Measurements from ENCODE around the gene RHOU. TPM values are rescaled to one million over a fixed set of nuclear protein-coding genes. Genes with fewer than 3 reads are reported as not detected.

Gene RHOU
- polyA plus RNA-seq, 1 donor from 2014 or later: 13.0 TPM

- Histone ChIP-seq H4K20me1 (ENCODE audit: insufficient read depth) (no peaks in the 10 kb centered on the region), H3K9me2 (ENCODE audit: insufficient read depth, low read length) (no peaks in the 10 kb centered on the region), H3K27ac (ENCODE audit: low read length) (no peak overlapping the region), H3K4me3 (ENCODE audit: low read length) (no peak overlapping the region), H2AFZ (ENCODE audit: low read depth, low read length) (no peak overlapping the region), H3K79me2 (replicated peaks; ENCODE audit: insufficient read depth, low read length) (no peaks in the 10 kb centered on the region), H3K4me2 (ENCODE audit: low read length) (no peak overlapping the region), H3K27me3 (ENCODE audit: insufficient read depth, low read depth, low read length) (no peaks in the 10 kb centered on the region), H3K36me3 (ENCODE audit: insufficient read depth, low read length) (no peaks in the 10 kb centered on the region), H3F3A (ENCODE audit: insufficient read depth, low read length, poor library complexity, severe bottlenecking) (no peaks in the 10 kb centered on the region), H3K9me3 (ENCODE audit: low read length) (no peaks in the 10 kb centered on the region), H3K9ac (ENCODE audit: low read length) (no peak overlapping the region)
- TF ChIP-seq MXI1 (conservative IDR thresholded peaks at IDR 0.05; ENCODE audit: poor library complexity, severe bottlenecking) (no peak), EZH2 (IDR thresholded peaks at IDR 0.05; ENCODE audit: borderline replicate concordance, insufficient read depth, low read length, poor library complexity, severe bottlenecking) (no peak), CTCF (IDR thresholded peaks at IDR 0.05; ENCODE audit: poor library complexity, severe bottlenecking) (no peak), SMC3 (conservative IDR thresholded peaks at IDR 0.05; ENCODE audit: poor library complexity) (no peak), TAF1 (IDR thresholded peaks at IDR 0.05; ENCODE audit: low read depth) (no peak), RAD21 (conservative IDR thresholded peaks at IDR 0.05) (no peak), REST (IDR thresholded peaks at IDR 0.05; ENCODE audit: borderline replicate concordance) (no peak), EP300 (conservative IDR thresholded peaks at IDR 0.05; ENCODE audit: poor library complexity, severe bottlenecking) (no peak), POLR2AphosphoS5 (IDR thresholded peaks at IDR 0.05) (no peak)
Measured at GRCh38 chr1:228776449-228776848, 41.2 kb downstream of the RHOU start.

- no peaks in the 10 kb centered on the region for H3K36me3 ChIP-seq (ENCODE audit: insufficient read depth, low read length)
- H3K27me3 ChIP-seq (ENCODE audit: insufficient read depth, low read depth, low read length): no peaks in the 10 kb centered on the region
- no peak overlapping the region for H3K4me2 ChIP-seq (ENCODE audit: low read length)
- no peaks in the 10 kb centered on the region for H3K9me2 ChIP-seq (ENCODE audit: insufficient read depth, low read length)
- no peak overlapping the region for H3K9ac ChIP-seq (ENCODE audit: low read length)
- no peak overlapping the region for H3K4me3 ChIP-seq (ENCODE audit: low read length)
- H3F3A ChIP-seq (ENCODE audit: insufficient read depth, low read length, poor library complexity, severe bottlenecking): no peaks in the 10 kb centered on the region
- H3K27ac ChIP-seq (ENCODE audit: low read length): no peak overlapping the region
- no peaks in the 10 kb centered on the region for H4K20me1 ChIP-seq (ENCODE audit: insufficient read depth)
- H3K9me3 ChIP-seq (ENCODE audit: low read length): no peaks in the 10 kb centered on the region
- TF ChIP-seq POLR2AphosphoS5 (IDR thresholded peaks at IDR 0.05): no peak
- no peak for TF ChIP-seq CTCF (IDR thresholded peaks at IDR 0.05; ENCODE audit: poor library complexity, severe bottlenecking)
- no peak for TF ChIP-seq RAD21 (conservative IDR thresholded peaks at IDR 0.05)
- no peak for TF ChIP-seq MXI1 (conservative IDR thresholded peaks at IDR 0.05; ENCODE audit: poor library complexity, severe bottlenecking)
- no peak overlapping the region for H2AFZ ChIP-seq (ENCODE audit: low read depth, low read length)
- H3K79me2 ChIP-seq (replicated peaks; ENCODE audit: insufficient read depth, low read length): no peaks in the 10 kb centered on the region
Measured at GRCh38 chr1:228777236-228777635, 42.0 kb downstream of the RHOU start.

Data from neural cell (in vitro differentiated cells).